ENCODE data around the gene NOL3.

NOL3 gene

DNA sequence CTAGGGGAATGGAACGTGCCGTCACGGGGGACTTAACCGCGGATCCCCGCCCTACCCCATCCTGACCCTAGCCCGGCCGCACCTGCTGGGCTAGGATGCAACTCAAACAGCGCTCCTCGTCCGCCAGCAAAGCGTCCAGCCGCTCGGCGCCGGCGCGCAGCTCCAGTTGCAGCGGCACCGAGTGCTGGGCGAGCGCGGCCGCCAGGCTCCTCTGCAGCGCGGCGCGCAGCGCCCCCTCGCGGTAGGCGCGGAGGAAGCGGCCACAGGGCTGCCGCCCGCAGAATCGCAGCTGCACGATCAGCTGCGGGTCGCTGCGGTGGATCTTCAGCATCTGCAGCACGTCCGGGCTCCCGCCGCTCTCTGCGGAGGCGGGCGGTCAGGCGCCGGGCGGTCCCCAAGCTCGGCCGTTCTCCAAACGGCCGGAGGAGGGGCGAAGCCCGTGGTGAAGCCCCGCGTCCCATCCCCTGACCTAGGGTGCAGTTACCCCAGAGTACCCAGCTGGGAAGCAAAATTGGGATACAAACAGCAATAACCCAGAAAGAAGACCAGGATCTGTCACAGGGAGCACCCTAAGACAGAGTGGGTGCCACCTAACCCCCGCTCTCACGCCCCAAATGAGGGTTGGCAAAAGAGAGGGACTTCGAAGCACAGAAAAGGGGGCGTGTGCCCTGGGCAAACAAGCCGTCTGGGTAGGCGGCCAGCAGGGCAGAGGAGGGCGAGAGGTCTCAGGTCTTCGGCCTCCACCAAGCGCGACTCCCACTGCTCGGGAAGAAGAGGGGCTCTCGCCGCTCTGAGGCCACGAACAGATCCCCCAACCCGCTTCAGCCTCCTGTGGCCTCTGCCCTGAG is 14.8 kb upstream of the NOL3 start:
- no peak for FAIRE-seq

DNA sequence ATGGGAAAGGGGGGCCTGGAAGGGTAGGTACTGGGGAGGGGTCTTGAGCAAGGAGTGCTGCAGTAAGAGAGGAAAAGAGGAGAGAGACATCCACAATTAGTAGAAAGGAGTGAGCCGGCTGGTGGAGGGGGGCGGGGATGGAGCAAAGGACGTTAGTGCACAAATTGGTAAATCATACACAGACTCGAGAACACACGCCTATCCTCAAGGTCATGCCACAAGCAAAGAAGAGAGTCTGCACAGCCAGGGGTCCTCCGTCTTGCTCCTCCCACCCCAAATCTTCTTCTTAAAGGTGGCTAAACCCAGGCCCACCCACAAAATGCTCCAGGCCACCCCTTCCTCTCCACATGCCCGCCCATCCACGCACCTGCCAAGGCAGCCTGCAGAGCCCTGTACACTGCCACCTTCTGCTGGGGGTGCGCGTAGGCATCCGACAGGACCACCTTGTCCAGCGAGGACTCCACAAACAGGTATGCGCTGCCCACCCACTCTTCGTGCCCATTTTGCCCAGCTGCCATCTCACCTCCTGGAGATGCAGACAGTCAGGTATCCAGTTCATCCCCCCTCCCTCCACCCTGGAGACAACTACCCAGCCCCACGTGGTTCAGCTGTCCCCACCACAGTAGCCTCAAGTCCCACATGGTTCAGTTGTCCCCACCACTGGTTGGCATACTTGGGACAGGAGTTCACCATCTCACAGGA is 14.0 kb upstream of the NOL3 start:
- no peak for FAIRE-seq

- FAIRE-seq, result no peak
These were observed 13.1 kb upstream of the NOL3 start for GRCh38 chr16:67157106-67157748.

GRCh38 chr16:67157892-67158635 is 12.3 kb upstream of the NOL3 start:
- FAIRE-seq, result no peak

DNA sequence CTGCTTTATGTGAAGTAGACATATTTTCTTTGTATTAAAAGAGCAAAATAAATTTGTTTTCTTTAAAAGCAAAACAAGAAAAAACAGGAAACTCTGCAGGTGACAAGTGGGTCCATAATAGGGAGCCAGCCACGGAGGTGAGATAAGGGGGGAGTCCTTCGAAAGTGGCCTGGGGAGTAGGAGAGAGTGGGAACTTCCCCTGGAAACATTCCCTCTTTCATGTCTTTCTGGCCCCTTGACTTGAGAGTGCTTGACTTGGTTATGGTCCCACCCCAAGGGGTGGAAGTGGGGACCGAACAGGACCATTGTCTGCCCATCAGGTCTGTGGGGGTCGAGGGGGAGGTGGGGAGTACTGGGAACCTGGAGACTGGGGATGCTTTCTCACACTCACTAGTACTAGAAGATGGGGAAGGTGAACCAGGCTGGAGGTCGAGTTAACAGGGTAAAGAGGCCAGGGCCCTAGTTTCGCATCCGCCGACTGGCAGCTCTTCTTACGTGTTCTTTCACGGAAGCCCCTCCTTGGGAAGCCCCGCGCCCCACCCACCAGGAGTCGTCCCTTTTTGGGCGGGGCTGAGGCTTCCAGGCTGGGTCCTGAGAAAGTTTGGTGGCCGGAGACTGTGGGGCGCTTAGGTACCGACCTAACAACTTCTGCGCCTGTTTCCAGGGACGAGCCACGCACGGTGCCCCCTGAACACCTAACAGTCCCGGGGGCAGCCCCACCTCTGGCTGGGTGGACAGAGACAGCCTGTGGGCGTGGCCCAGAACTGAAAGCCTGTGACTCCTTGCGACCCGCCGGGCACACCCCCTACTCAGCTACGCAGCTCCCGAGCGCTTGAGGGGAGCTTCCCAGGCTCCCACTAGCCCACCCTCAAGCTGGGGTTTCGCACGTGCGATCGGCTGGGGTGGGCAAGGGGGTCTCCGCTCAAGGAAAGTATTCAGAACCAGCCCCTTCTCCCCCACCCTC is 11.4 kb upstream of the NOL3 start:
- no peak for FAIRE-seq

GRCh38 chr16:67161595-67162058 is 8.7 kb upstream of the NOL3 start:
- FAIRE-seq, result no peak

- no peak for FAIRE-seq
These were observed 7.7 kb upstream of the NOL3 start for GRCh38 chr16:67162506-67163163.

DNA sequence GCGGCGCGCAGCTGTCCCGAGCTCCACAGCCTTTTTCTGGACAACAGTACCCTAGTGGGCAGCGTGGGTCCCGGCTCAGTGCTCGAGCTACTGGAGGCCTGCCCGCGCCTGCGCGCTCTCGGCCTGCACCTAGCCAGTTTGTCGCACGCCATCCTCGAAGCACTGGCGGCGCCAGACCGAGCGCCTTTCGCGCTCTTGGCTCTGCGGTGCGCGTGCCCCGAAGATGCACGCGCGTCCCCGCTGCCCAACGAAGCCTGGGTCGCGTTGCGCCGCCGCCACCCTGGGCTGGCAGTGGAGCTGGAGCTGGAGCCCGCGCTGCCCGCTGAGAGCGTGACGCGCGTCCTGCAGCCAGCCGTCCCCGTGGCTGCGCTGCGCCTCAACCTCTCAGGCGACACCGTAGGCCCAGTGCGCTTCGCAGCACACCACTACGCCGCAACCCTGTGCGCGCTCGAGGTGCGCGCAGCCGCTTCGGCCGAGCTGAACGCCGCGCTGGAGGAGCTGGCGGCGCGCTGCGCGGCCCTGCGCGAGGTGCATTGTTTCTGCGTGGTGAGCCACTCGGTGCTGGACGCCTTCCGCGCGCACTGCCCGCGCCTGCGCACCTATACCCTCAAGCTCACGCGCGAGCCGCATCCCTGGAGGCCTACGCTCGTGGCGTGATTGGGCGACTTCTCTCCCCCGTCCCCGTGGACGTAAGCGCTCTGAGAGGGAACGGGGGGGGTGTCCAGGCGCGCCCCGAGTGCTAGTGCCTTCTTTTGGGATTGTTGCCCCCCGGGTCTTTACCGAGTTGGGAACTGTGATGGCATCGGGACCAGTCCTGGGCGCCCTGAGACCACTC is 7.0 kb upstream of the NOL3 start:
- no peak for FAIRE-seq

DNA sequence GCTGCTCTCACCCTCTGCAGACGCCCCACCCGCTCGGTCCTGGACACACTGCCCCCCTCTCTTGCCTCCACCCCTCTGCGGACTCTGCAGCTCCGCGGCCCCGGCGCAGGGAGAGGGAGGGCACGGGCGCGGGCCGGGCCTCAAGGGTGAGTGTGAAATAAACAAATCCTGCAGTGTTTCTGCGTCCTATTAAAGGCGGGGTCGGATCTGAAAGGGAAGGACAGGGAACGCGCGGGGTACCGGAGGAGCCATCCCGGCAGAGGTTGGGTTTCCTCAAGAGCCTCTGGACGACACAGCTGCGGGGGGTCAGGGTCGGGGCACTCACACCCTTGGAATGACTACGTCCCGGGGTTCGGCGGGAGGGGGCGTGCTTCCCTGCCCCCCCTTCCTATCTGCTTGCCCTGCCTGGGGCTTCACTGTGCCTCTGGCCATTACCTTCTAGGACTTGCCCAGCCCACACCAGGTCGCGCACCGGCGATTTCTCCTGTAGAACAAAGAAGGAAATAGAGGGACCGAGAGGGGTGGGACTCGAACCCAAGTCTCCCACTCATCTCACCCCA is 6.3 kb upstream of the NOL3 start:
- no peak for FAIRE-seq

- no peak for FAIRE-seq
These were observed 5.7 kb upstream of the NOL3 start, which contains the start of gene HSF4 for GRCh38 chr16:67164599-67165061. TSS of gene HSF4 (plus strand) at chr16:67164745. CDS start at chr16:67164812, 67 bp downstream.

- no peak for FAIRE-seq
These were observed 4.9 kb upstream of the NOL3 start for GRCh38 chr16:67165121-67166078.

- FAIRE-seq, result no peak
These were observed 4.2 kb upstream of the NOL3 start for GRCh38 chr16:67166110-67166547.

- FAIRE-seq, result no peak
These were observed 3.7 kb upstream of the NOL3 start for GRCh38 chr16:67166598-67167168.

DNA sequence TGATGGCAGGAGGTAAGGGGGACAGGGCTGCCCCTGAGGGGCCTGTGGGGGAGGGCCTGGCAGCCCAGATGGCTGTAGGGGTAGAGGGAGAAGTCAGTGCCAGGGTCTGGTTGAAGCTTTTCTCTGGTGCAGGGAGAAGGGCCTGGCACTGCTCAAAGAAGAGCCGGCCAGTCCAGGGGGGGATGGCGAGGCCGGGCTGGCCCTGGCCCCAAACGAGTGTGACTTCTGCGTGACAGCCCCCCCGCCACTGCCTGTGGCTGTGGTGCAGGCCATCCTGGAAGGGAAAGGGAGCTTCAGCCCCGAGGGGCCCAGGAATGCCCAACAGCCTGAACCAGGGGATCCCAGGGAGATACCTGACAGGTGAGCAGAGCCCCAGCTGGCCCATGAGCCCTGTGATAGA is 2.8 kb upstream of the NOL3 start:
- no peak for FAIRE-seq

DNA sequence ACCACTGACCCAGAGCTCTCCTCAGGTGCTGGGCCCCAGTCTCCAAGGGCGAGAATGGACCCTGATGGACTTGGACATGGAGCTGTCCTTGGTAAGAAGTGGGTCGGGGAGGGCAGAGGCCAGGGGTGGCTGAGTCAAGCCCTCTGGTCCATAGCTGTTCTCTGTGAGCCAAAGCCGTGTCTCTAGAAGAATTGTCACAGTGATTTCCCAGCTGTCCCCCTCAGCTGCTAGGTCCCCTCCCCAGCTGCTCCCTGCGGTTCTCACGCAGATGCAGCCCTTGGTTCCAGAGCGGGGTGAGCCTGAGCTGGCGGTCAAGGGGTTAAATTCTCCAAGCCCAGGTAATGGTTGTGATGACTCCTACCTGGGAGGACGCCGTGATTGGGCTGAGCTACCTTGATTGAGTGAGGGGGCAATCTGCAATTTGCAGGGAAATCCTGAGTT is 1.3 kb upstream of the NOL3 start:
- FAIRE-seq, result no peak

- FAIRE-seq, result no peak
These were observed 633 bp upstream of the NOL3 start for GRCh38 chr16:67169642-67170167.

- no peak for FAIRE-seq
These were observed 761 bp downstream of the NOL3 start for GRCh38 chr16:67170949-67171649.

Measured in endometrium (tissue), 2 donors.